Occipital lobe (tissue), 2 donors: ENCODE results near the gene GPSM1. TPM values are rescaled to one million over a fixed set of nuclear protein-coding genes. Genes with fewer than 3 reads are reported as not detected.

Source experiments
- DNase-seq: peaks from one replicate; lab custom pipeline; 2025; lab: John Stamatoyannopoulos, UW
- total RNA-seq: library from RNA; depleted of rRNA; stranded (reverse); fragments of >200 nt; gene quantifications from one replicate; pipeline ENCODE4 v1.2.3, GENCODE V29; 2014

GPSM1 gene
- total RNA-seq, 1 donor from 2014 or later: 73.6 TPM

GRCh38 chr9:136291306-136292025 lies 35.9 kb upstream of the GPSM1 start:
- DNase-seq: no peak

- DNase-seq: no peak
Measured at GRCh38 chr9:136292026-136292538, 35.3 kb upstream of the GPSM1 start.

GRCh38 chr9:136292591-136293448 lies 34.5 kb upstream of the GPSM1 start:
- DNase-seq: no peak

DNA sequence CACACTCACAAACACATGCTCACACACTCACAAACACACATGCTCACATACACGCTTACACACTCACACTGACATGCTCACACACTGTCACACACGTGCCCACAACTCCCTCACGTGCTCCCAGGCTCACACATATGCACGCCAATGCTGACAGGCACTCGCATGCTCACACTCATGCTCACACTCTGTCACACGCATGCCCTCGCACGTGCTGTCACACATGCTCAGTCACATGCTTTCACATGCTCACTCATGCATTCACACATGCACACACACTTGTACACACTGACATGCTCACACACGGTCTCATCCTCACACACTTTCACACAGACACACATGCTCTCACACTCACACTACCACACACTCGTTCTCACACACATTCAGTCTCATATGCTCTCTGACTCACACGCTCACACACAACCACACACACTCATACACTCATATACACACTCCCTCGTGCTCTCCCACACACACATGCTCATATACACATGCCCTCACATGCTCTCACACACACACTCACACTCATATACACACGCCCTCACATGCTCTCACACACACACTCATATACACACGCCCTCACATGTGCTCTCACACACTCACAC lies 33.8 kb upstream of the GPSM1 start:
- no peak for DNase-seq

- no peak for DNase-seq
Measured at GRCh38 chr9:136294437-136294836, 32.9 kb upstream of the GPSM1 start.

DNA sequence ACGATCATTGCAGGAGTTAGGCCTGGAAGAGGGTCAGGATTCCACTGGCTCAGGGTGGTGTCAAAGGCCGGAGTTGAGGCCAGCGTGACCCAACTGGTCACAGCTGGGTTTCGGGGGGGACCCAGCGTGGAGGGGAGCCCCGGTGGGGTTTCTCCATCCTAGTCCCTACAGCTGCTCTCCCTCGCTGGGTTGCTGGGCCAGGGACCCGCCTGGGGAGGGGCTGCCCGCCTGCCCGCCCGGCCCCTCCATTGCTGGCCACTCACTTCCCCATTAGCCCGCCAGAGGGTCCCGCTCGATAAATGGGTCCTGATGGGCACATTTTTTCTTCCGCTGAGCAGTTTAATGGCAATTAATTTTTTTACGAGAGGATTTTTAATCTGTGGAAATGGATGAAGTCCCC lies 32.3 kb upstream of the GPSM1 start:
- DNase-seq: no peak

GRCh38 chr9:136295542-136296433 lies 31.6 kb upstream of the GPSM1 start:
- DNase-seq: no peak

DNA sequence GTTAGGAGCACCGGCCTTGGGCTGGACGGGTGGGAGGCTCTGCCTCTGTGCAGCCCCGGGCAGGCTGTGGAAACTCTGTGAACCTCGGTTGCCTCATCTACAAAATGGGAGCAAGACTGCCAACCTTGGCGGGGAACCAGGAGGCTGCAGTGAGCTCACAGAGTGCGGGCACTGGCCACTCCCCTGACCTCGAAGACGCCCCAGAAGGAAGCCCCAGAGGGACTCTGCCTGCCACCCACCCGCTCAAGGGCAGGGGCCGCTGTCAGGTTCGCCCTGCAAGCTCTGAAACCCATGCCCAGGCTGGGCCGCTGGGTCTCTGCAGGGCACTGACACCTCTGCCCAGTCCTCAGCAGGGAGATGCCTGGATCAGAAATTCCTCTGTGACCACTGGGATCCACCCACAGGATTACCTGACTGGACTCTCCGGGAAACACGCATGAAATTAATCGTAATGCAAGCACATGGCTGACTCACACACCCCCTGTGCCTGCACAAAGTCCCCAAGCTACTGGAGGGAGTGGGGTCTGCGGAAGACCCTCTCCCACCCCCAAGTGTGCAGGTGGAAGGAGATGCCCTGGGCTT lies 30.8 kb upstream of the GPSM1 start:
- no peak for DNase-seq

DNA sequence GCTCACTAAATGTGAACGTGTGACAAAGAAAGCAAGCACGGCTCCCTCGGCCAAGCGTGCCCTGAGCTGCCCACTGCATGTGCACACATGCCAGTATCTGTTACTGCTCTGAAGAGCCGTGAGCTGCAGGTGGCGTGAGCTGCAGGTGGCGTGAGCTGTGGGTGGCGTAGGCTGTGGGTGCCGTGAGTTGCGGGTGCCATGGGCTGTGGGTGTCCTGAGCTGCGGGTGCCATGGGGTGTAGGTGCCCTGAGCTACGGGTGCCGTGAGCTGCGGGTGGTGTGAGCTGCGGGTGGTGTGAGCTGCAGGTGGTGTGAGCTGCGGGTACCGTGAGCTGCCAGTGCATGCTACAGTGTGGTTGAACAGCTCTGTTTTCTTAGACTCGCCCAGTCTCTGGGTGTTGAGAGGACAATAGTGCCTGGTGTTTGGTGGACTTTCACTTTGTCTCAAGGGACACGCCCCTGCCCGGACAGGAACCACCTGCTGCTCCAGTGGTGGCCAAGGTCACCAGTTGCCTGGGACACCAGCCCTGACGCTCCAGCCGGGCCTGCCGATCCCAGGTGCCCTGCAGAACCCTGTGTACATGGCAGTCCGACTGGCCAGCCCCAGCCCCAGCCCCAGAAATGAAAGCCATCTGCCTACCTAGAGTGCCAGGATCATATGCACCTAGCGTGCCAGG lies 30.2 kb upstream of the GPSM1 start:
- DNase-seq: no peak

DNA sequence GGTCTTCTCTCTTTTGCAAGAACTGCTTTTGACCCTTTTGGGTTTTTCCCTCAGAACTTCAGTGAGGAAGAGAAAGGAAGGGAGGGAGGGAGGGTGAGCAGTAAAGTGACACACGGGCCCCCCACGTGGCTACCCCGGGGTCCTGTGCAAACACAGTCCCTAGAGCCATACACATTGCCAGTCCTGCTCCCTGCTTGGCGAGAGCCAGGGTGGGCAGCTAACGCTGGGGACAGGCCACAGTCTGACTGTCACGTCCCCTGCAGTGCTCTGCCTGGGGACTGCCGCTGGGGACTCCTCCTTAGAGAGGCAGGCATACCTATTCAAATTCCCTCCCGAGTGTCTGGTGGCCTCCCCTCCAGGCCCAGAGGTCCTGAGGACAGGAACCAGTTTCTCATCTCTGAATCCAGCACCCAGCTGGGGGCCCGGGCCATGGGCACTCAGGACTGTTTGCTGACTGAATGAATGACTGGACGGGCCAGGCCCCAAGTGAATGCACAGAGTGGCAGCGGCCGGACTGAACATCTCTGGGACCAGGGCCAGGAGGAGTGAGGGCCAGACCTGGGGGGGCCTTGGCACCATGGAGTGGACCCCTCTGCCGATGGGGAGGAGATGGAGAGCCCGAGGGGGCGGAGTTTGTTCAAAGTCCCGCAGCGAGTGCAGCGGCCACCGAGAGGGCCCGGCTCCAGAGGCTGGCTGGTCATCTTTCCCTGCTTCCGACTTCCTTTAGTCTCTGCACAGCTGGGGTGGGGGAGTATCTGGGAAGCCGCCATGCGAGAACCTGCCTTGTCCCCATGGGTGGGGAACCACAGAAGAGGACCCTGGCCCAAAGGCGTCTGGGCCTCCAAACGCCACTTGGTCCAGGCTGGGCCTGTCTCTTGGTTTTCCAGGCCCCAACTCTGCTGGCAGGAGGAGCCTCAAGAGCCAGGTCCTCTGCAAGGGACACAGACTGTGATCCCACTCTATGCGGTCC lies 29.3 kb upstream of the GPSM1 start:
- DNase-seq: no peak

DNA sequence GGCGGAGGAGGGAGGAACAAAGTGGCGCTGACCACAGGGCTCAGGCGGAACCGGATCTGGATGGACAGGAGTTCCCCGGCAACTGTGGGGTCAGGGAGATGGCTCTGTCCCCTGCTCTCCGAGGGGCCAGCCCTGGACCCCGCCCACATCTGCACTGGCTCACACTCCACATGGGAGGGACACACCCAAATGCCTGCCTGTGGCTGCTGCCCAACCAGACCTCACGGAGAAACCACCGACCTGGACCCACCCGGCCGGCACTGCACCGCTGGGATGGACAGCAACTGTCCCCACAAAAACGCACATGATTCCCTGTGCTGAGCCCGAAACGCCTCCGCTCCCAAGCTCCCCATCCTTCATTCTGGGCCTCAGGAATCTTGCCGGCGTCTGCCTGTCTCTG lies 28.2 kb upstream of the GPSM1 start:
- no peak for DNase-seq

DNA sequence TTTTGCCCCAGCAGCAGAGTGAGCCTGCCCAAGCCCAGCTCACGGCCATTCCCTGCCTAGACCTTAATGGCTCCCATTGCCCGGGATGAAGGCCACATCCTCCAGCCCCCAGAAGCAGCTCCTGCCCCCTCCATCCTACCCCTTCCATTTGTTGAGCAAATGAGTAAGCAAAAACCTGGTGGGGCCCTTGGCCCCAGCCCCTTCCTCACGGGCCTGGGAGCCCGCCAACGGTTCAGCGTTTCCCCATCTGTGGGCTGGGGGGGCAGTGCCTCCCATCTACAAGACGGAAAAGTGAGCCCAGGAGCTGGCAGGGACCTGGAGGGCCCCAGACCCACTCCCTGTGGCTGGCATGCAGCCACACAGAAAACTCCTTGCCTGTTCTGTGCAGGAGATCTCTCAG lies 27.8 kb upstream of the GPSM1 start:
- no peak for DNase-seq

- DNase-seq: no peak
Measured at GRCh38 chr9:136300016-136300545, 27.3 kb upstream of the GPSM1 start.

DNA sequence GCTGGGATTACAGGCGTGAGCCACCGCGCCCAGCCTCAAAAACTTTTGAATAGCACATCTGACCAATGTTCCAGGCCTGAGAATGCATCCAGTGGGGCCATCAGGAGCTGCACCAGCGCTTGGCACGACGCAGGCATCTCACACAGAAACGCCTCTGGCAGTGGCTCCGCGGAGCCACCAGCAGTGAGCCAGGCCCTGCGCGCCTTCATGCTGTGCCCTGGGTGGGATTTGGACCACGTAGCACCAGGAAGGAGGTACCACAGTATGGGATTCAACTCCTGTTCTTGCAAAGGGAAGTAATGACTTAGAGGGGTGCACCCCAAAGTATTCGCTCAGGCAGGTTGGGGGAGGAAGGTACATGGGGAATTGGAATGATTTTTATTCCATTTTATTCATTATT lies 26.5 kb upstream of the GPSM1 start:
- DNase-seq: no peak

DNA sequence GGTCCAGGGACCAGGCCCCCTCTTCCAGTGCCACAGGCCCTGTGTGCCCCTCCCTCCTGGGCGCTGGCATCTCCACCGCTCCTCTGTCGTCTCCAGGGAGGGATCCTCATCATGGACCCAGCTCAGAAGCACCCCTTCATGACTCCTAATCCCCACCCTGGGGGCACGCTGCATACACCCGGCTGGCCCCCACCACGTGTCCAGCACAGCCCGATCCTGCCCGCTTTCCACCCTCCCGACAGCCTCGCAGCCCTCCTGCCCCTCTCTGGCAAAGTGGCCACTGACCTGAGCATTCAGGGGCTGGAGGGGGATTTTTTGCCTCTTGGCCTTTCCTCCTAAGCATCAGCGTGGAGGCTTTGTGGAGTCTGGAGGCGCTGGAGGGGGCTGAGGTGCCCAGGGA lies 24.8 kb upstream of the GPSM1 start:
- no peak for DNase-seq

DNA sequence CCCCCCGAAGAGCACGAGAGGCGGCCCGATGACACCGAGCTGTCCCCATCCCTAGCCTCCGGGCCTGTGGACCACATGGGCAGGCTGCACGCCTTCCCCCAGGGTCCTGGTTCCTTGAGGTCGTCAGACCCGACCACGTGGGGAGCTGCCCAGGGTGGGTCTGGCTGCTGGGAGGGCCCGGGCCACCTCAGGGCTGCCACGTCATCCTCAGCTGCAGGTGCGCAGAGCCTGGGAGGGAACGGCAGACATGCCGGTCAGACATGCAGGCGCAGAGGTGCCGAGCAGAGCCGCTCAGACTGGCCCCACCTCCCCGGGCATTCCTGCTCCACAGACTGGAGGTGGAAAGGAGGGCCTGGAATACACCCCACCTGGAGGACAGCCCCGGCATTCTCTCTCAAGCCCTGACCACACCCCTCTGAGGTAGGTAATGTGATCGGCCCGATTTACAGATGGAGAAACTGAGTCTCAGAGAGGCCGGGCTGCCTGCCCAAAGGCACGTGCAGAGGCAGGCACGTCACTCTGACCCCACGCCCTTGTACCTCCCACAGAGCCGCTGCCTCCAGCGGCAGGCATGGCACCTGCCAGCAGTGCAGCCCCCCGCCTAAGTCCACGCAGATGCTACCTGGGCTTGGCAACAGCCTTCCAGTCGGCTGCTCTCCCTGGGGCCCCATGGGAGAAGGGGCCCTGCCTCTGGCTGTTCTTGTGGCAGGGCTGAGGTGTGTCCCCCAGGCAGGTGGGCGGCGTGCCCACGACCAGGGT lies 24.1 kb upstream of the GPSM1 start:
- no peak for DNase-seq

GRCh38 chr9:136303825-136304416 lies 23.4 kb upstream of the GPSM1 start, which contains the start of gene CCDC187:
Gene CCDC187 (minus strand): TSS chr9:136304094. CDS start chr9:136303830, 264 bp downstream.
- DNase-seq: no peak

GRCh38 chr9:136304456-136304855 lies 22.9 kb upstream of the GPSM1 start:
- no peak for DNase-seq
